Stimulated activated naive CD4-positive, alpha-beta T cell (primary cell): Measurements from ENCODE around the gene NOL3.

ENCODE experiments used
- DNase-seq, 6 experiments: peaks; one replicate each; lab custom pipeline; 2025; lab: John Stamatoyannopoulos, UW

NOL3 gene

GRCh38 chr16:67170949-67171649 lies 761 bp downstream of the NOL3 start:
- no peak for DNase-seq

GRCh38 chr16:67173323-67173722 lies 3.0 kb downstream of the NOL3 start:
- DNase-seq, result no peak

- peak; percentile 25 to 44 (median 34) for DNase-seq
Observed at GRCh38 chr16:67173808-67174705, 3.7 kb downstream of the NOL3 start.

GRCh38 chr16:67174706-67175231 lies 4.4 kb downstream of the NOL3 start:
- no peak for DNase-seq

DNA sequence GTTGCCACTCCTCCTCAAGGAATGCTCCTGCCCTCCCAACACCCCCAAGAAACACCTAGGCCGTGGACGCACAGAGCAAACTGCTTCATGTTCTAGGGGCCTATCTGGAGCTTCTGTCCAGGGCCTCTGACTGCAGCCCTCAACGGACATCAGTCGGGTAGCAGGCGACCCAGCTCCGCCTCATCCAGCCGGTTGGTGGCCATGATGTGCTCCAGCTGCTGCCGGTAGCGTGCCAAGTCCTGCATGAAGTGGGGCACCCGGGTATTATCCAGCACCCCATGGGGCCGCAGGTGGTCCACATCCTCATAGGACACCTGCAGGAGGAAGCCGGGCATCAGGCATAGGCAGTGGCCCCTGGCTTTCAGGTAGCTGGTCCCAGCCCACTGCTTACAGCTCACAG lies 6.3 kb downstream of the NOL3 start:
- no peak for DNase-seq

GRCh38 chr16:67177743-67178699 lies 7.7 kb downstream of the NOL3 start:
- DNase-seq, result peak in 5 of 6 experiments; percentile 45 to 54 (median 50)

- DNase-seq, result no peak
Observed at GRCh38 chr16:67179421-67180080, 9.2 kb downstream of the NOL3 start.

GRCh38 chr16:67180166-67180565 lies 9.8 kb downstream of the NOL3 start:
- no peak for DNase-seq

DNA sequence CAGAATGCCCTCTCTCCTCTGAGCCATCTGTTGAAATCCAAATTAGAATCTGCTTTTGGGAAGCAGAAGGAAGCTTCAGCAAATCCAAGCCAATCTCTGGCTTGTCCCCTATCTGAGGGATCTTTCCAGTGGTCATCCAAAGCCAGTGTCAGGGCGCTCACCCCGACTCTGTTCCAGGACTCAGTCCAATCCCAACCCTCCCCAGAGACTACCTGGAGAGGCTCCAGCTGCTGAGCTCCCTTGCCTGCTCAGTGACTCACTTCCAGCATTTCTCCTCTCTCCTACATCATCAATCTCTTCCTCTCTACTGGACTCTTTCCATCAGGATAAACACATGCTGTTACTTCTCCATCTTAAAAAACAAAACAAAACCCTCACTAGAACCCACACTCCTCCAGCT lies 11.0 kb downstream of the NOL3 start:
- DNase-seq, result no peak

DNA sequence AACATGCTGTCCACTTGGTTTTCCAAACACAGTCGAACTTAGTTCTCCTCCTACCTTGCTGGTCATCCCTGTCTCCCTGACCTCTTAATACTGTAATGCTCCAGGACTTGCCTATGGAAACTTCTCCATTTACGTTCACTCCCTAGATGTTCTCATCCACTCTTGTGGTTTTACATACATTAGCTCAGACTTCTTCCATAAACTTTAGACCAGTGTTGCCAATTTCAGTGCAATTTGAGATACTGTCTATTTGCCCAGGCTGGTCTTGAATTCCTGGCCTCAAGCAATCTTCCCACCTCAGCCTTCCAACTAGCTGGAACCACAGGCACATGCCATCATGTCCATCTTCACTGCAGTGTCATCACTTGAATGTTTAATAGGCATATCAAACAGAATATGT lies 11.9 kb downstream of the NOL3 start:
- no peak for DNase-seq

DNA sequence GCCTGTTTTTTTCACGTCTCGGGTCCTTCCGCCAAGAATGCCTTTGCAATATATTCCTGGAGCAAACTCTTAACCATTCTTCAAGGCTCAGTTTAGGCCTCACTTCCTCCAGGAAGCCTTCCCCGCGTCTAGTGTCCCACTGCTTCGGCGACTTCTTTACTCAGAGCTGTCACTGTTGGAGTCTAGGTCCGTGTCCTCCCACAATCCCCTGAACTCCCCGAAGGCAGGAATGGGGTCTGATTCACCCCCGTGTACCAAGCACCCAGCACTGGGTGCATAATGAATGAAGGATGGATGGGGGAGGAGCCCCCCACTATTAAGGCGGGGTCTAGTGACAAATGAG lies 12.9 kb downstream of the NOL3 start:
- no peak for DNase-seq

DNA sequence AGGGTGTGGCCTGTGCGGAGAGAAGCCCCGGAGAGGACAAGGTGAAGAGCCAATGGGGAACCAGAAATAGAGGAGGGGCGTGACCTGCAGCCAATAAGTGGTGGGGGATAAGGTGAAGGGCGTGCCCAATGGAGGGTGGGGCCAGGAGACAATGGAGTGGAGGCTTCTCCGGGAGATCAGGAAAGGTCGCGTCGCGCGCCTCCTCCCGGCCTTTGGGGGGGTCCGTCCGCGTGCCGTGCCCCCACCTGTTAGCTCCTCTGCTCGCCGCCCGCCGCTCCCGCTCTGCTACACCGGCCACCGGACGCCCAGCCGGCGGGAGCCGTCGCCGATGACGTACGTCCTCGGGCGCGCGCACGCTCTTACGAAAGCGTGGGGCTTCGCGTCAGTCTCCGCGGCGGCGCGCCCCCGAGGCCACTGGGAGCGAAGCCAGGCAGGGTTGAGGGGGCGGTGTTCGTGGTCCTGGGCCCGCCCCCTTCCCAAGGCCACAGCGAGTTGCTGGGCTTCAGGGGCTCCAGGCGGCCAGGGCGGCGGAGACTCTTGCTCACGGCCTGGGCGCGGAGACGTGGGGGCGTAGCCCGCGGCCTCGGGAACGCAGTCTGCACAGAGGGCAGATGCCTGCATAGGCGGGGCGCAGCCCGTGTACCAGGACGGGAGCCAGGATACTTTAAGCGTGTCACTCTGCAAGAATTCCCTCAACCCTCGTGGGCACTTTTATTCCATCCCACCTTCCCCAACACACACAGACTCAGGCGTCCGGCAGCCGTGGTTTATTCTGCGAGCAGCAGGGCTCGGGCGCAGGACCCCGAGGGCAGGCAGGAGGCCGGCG lies 13.5 kb downstream of the NOL3 start, which contains the start of gene MATCAP1:
Gene MATCAP1, minus strand, starts transcription at position 337 of the 826 bp plus-strand sequence. CDS start 3,353 bp downstream, outside the sequence.
- DNase-seq, result peak; percentile 89 to 99 (median 95)

- DNase-seq, result peak in 2 of 6 experiments; percentile 42 to 49
Observed at GRCh38 chr16:67184453-67184994, 14.2 kb downstream of the NOL3 start.

DNA sequence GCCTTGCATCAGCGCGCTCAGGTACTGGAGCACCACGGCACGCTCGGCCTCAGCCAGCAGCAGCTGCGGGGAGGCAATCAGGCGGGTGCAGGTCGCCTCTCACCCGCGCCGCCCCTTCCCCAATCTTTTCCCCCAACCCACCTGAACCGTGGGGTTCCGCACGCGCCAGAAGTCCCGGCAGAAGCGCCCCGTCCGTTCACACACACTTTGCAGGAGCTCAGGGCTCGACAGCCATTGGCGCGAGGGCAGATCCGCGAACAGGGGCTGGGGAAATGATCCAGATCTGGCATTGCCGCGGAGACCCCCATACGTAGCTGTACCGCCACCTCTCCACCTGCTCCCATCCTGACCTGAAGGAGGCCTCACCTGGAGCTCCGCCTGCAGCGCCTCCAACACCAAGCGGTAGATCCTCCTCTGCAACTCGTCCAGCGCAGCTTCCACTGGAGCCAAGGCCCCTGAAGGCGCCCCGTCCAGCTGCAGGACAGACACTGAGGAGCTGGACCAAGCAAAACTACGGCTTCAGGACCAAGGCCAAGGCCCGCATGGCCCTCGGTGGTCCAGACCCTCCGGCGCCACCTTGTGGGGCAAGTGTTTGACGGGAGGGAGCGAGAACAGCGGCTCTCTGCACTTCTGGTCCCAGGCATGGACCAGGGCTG lies 14.8 kb downstream of the NOL3 start:
- peak; percentile 48 to 80 (median 69) for DNase-seq

DNA sequence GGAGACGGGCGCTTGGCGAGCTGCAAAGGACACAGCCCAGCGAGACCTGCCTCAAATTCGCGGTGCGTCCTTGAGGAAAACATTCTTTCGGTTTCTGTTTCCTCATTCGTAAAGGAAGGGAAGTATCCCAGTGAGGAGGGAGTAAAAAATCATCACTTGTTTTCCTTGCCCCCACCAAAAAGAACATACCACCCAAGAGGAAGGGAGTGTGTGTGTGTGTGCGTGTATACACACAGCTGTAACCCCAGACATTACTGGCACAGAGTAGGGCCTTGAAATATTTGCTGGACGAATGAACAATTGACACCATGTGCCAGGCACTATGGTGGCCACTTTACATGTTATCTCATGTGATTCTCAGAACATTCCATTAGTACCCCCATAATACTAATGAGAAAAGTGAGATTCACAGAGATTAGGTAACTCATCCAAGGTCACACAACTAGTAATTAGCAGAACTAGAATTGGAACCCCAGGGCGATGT lies 15.4 kb downstream of the NOL3 start:
- DNase-seq, result no peak

DNA sequence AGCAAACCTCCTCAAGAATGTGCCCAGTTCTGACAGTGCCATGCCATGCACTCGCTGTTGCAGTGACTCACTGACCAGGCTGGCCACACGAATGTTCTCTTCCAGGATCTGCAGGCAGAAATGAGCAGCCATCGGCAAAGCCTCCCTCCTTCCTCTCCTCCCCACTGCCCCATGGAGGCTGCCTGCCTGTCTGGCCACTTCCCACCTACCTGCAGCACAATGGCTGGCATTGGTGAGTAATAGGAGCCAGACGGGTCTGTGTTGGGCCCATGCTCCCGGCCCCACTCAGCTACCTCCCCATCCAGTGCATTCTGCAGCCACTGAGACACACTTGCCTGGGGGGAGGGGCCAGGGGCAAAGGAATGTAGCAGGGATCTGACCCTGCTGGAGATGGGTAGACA lies 16.2 kb downstream of the NOL3 start:
- no peak for DNase-seq

DNA sequence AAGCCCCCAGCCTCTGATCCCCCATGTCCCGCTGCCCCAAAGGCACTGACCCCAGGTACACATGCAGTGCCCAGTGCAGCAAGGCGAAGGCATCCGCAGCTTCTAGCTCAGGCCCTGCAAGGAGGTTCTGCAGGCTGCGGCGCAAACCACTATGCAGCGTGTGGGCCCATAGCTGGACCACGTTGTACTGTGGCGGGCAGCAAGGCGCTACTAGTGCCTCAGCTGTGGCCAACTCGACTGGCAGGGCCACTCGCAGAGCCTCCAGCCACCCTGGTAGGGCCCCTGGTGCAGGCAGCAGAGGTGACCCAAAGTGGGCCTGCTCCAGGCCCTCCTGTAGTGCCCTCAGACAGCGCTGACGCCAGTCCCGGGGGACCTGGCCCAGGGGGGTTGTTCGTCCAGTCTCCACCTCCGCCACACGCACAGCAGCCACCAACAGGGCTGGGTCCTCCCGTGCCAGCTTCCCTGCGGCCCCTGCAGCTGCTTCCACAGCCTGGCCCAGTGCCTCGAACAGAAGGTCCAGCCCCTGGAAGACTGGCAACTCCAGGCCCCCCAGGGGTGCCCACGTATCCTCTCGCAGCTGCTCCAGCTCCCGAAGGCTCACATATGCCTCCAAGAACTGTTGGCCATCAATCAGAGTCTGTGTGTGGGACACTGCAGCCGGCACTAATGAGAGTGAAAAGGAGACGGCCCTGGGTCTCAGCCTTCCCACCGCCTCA lies 17.0 kb downstream of the NOL3 start:
- DNase-seq, result no peak

DNA sequence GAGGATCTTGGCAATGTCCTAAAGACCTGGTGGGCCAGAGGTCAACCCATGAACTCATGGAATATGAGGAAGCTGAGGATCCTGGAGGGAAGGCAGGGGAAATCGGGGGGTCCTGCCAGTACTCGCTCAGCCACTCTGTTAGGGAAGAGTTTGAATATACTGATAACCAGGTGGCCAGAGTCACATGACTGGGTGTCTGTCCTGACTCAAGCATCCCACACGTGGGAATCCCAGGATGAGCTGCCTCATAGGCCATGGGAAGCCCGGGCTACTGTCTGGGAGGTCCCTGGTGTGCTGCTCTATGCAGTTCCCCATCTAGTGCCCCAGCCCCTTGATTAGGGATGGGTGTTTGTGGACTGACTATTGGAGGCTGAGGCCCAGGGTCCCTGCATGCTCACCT lies 18.0 kb downstream of the NOL3 start:
- no peak for DNase-seq

- DNase-seq, result no peak
Observed at GRCh38 chr16:67188798-67189197, 18.5 kb downstream of the NOL3 start.
